ENCODE data around the gene TRPM3. TPM values are rescaled to one million over a fixed set of nuclear protein-coding genes. Genes with fewer than 3 reads are reported as not detected.

The TRPM3 gene
- total and polyA plus RNA-seq, 2 of the 13 experiments (the other 11 are each of a cell fraction or from before 2014, with no cell fraction given) = not detected

GRCh38 chr9:71131145-71131544 lies 9.7 kb upstream of the TRPM3 start:
- Histone ChIP-seq H3K27ac (ENCODE audit: extremely low read length, insufficient read depth, low read length) (no peak overlapping the region), H3K4me2 (ENCODE audit: low read depth, low read length) (no peak overlapping the region), H2AFZ (ENCODE audit: low read length) (no peak overlapping the region), H3K36me3 (replicated peaks in 1 of 2; ENCODE audit: control insufficient read depth in 1 of 2, insufficient read depth in 2 of 2, low read length in 2 of 2) (no peaks in the 10 kb centered on the region), H4K20me1 (ENCODE audit: insufficient read depth, low read length) (no peaks in the 10 kb centered on the region), H3K79me2 (ENCODE audit: insufficient read depth, low read length) (no peaks in the 10 kb centered on the region), H3K9me3 (ENCODE audit: low read length) (no peaks in the 10 kb centered on the region), H3K9ac (ENCODE audit: insufficient read depth, low read depth, low read length) (no peak overlapping the region), H3K27me3 (ENCODE audit: control insufficient read depth in 1 of 2, insufficient read depth in 2 of 2, low read length in 2 of 2) (no peaks in the 10 kb centered on the region), H3K4me3 (replicated peaks in 1 of 3; ENCODE audit: insufficient read depth in 1 of 3, low read depth in 2 of 3, low read length in 3 of 3) (no peak overlapping the region), H3K4me1 (ENCODE audit: insufficient read depth, low read length) (no peaks in the 10 kb centered on the region)
- WGBS (ENCODE audit: low lambda C conversion rate) = under 1% methylated on average over 3 of the region's 3 CpGs
- TF ChIP-seq ZBTB49 (CRISPR knock-in tag; IDR thresholded peaks at IDR 0.05; ENCODE audit: borderline replicate concordance) = no peak
- no peak for TF ChIP-seq TARDBP (CRISPR knock-in tag; IDR thresholded peaks at IDR 0.05)
- TF ChIP-seq RBFOX2 (IDR thresholded peaks at IDR 0.05; ENCODE audit: low read depth, low read length) = no peak
- TF ChIP-seq U2AF2 (IDR thresholded peaks at IDR 0.05; ENCODE audit: low read depth, low read length) = no peak
- TF ChIP-seq ZNF792 (CRISPR knock-in tag; IDR thresholded peaks at IDR 0.05) = no peak
- TF ChIP-seq ZNF878 (CRISPR knock-in tag; IDR thresholded peaks at IDR 0.05) = no peak
- TF ChIP-seq TBX3 (IDR thresholded peaks at IDR 0.05; ENCODE audit: borderline replicate concordance) = no peak
- intact Hi-C loops (cut with micrococcal nuclease; ENCODE audit: unreplicated experiment) = no loop called here
- BruUV-seq (replicated peaks) = no TSS peak
- ChIA-PET CTCF (ENCODE audit: low intra/inter-chr PET ratio, low total read pairs) (no interaction called here), POLR2A (no interaction called here)
- ATAC-seq = no peak
- DNase-seq (ENCODE audit: low spot score) = no peak
- in situ Hi-C loops (cut with HindIII; ENCODE audit: extremely low pct_ligation_motif_present, low pct_unique_long_range_greater_than_20kb) = no loop called here
- no peak for FAIRE-seq

GRCh38 chr9:71130521-71130920 lies 9.1 kb upstream of the TRPM3 start:
- Histone ChIP-seq H3K27ac (ENCODE audit: extremely low read length, insufficient read depth, low read length) (no peak overlapping the region), H3K79me2 (ENCODE audit: insufficient read depth, low read length) (no peaks in the 10 kb centered on the region), H2AFZ (ENCODE audit: low read length) (no peak overlapping the region), H3K4me2 (ENCODE audit: low read depth, low read length) (no peak overlapping the region), H3K27me3 (ENCODE audit: control insufficient read depth in 1 of 2, insufficient read depth in 2 of 2, low read length in 2 of 2) (no peaks in the 10 kb centered on the region), H3K4me3 (replicated peaks in 1 of 3; ENCODE audit: insufficient read depth in 1 of 3, low read depth in 2 of 3, low read length in 3 of 3) (no peak overlapping the region), H3K4me1 (ENCODE audit: insufficient read depth, low read length) (no peaks in the 10 kb centered on the region), H3K9me3 (ENCODE audit: low read length) (no peaks in the 10 kb centered on the region), H3K36me3 (replicated peaks in 1 of 2; ENCODE audit: control insufficient read depth in 1 of 2, insufficient read depth in 2 of 2, low read length in 2 of 2) (no peaks in the 10 kb centered on the region), H3K9ac (ENCODE audit: insufficient read depth, low read depth, low read length) (no peak overlapping the region), H4K20me1 (ENCODE audit: insufficient read depth, low read length) (no peaks in the 10 kb centered on the region)
- WGBS (ENCODE audit: low lambda C conversion rate) = 95% methylated on average over 4 of the region's 4 CpGs
- FAIRE-seq = no peak
- intact Hi-C loops (cut with micrococcal nuclease; ENCODE audit: unreplicated experiment) (no loop called here), in situ Hi-C loops (cut with HindIII; ENCODE audit: extremely low pct_ligation_motif_present, low pct_unique_long_range_greater_than_20kb) (no loop called here)
- no peak for DNase-seq (ENCODE audit: low spot score)
- no peak for ATAC-seq
- CTCF ChIA-PET (ENCODE audit: low intra/inter-chr PET ratio, low total read pairs) = no interaction called here
- BruUV-seq (replicated peaks) = no TSS peak
- POLR2A ChIA-PET = no interaction called here
- no peak for TF ChIP-seq RBFOX2 (IDR thresholded peaks at IDR 0.05; ENCODE audit: low read depth, low read length)
- no peak for TF ChIP-seq RARG (CRISPR knock-in tag; IDR thresholded peaks at IDR 0.05; ENCODE audit: low read depth)
- TF ChIP-seq ZNF772 (CRISPR knock-in tag; IDR thresholded peaks at IDR 0.05) = no peak
- TF ChIP-seq FOXK2 (IDR thresholded peaks at IDR 0.05) = no peak
- no peak for TF ChIP-seq THAP7 (CRISPR knock-in tag; IDR thresholded peaks at IDR 0.05)
- TF ChIP-seq SRF (IDR thresholded peaks at IDR 0.05; ENCODE audit: low read depth, low read length) = no peak
- no peak for TF ChIP-seq HOMEZ (CRISPR knock-in tag; IDR thresholded peaks at IDR 0.05; ENCODE audit: low read depth)
- no peak for TF ChIP-seq SOX6 (IDR thresholded peaks at IDR 0.05)
- TF ChIP-seq SOX6 (CRISPR knock-in tag; IDR thresholded peaks at IDR 0.05) = no peak
- TF ChIP-seq ZNF547 (CRISPR knock-in tag; IDR thresholded peaks at IDR 0.05) = no peak
- TF ChIP-seq ZFP82 (CRISPR knock-in tag; IDR thresholded peaks at IDR 0.05; ENCODE audit: borderline replicate concordance) = no peak
- no peak for TF ChIP-seq ZNF350 (CRISPR knock-in tag; IDR thresholded peaks at IDR 0.05; ENCODE audit: borderline replicate concordance, low read depth)

Measured in HepG2 (cell line).